Cardiac muscle cell (in vitro differentiated cells and primary cell): ENCODE measurements around the gene INSR. TPM values are rescaled to one million over a fixed set of nuclear protein-coding genes. Genes with fewer than 3 reads are reported as not detected.
A peak's percentile ranks its signal among the peaks of the same experiment; 100 is the strongest.

ENCODE experiments used
- DNase-seq, 2 donors: peaks; one replicate each; pipeline versions ENCODE4 v3.0.0 to v3.0.0-alpha.2; 2010 to 2017; ENCODE audit warnings: low read depth in 1 of 2, low spot score in 1 of 2
- H3K27ac ChIP-seq: fragments of 200-600 bp; sonication (generic); 2 replicates; pipeline ENCODE4 v1.5.1; 2016
- H3K27me3 ChIP-seq: fragments of 200-600 bp; sonication (generic); 2 replicates; pipeline ENCODE4 v1.6.0; 2016; ENCODE audit warnings: control low read depth
- H3K36me3 ChIP-seq: fragments of 200-600 bp; sonication (generic); 2 replicates; pipeline ENCODE4 v1.5.1; 2016; ENCODE audit warnings: control low read depth
- H3K4me1 ChIP-seq: fragments of 200-600 bp; sonication (generic); 2 replicates; pipeline ENCODE4 v1.8.1; 2017; ENCODE audit warnings: low read depth, mild to moderate bottlenecking, mixed run types
- H3K4me3 ChIP-seq: fragments of 200-600 bp; sonication (generic); 2 replicates; pipeline ENCODE4 v1.5.1; 2016; ENCODE audit warnings: mild to moderate bottlenecking
- H3K9me3 ChIP-seq: fragments of 200-600 bp; sonication (generic); 2 replicates; pipeline ENCODE4 v1.5.1; 2017; ENCODE audit warnings: low read depth, mild to moderate bottlenecking, control low read depth
- polyA plus RNA-seq: library from polyadenylated mRNA; unstranded; fragments of >200 nt; fragmentation: Nextera tagmentation; extraction: Ambion mirVana; gene quantifications from 2 replicates; pipeline ENCODE4 v1.2.1, GENCODE V29; 2016
- total RNA-seq: library from RNA; depleted of rRNA; stranded (reverse); fragments of >200 nt; gene quantifications from 2 replicates; pipeline ENCODE4 v1.2.3, GENCODE V29; 2016
- TF ChIP-seq, protein P1 (sequence below): IDR thresholded peaks from 2 replicates; pipeline ENCODE4 v1.5.1; 2012; ENCODE audit warnings: low read depth, mild to moderate bottlenecking, low read length

The INSR gene
- total and polyA plus RNA-seq, 2 experiments from 2014 or later: 7.0 to 34.9 TPM

DNA sequence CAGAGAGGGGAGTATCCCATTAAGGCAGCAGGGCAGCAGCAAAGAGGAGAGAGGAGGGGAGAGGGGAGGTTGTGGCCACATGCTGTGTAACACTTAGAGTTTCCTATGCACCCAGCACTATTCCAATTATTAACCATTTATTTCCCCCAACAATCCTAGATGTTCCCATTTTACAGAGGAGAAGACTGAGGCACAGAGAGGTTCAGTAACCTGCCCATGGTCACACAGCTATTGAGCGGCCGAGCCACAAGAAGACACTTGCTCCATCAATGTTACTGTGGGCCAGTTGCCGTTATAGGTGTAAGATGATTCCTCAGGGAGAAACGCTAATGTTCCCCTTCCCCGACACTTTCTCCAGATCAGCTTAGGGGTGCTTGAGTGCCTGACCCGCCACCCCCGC lies 69.2 kb downstream of the INSR start:
- TF ChIP-seq, protein P1, sequence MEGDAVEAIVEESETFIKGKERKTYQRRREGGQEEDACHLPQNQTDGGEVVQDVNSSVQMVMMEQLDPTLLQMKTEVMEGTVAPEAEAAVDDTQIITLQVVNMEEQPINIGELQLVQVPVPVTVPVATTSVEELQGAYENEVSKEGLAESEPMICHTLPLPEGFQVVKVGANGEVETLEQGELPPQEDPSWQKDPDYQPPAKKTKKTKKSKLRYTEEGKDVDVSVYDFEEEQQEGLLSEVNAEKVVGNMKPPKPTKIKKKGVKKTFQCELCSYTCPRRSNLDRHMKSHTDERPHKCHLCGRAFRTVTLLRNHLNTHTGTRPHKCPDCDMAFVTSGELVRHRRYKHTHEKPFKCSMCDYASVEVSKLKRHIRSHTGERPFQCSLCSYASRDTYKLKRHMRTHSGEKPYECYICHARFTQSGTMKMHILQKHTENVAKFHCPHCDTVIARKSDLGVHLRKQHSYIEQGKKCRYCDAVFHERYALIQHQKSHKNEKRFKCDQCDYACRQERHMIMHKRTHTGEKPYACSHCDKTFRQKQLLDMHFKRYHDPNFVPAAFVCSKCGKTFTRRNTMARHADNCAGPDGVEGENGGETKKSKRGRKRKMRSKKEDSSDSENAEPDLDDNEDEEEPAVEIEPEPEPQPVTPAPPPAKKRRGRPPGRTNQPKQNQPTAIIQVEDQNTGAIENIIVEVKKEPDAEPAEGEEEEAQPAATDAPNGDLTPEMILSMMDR: no peak
- Histone ChIP-seq H3K27ac (no peak overlapping the region), H3K4me3 (no peak overlapping the region), H3K4me1 (peaks cover 8% of the 10 kb centered on the region), H3K27me3 (no peaks in the 10 kb centered on the region), H3K36me3 (no peaks in the 10 kb centered on the region), H3K9me3 (no peaks in the 10 kb centered on the region)
- DNase-seq: no peak

DNA sequence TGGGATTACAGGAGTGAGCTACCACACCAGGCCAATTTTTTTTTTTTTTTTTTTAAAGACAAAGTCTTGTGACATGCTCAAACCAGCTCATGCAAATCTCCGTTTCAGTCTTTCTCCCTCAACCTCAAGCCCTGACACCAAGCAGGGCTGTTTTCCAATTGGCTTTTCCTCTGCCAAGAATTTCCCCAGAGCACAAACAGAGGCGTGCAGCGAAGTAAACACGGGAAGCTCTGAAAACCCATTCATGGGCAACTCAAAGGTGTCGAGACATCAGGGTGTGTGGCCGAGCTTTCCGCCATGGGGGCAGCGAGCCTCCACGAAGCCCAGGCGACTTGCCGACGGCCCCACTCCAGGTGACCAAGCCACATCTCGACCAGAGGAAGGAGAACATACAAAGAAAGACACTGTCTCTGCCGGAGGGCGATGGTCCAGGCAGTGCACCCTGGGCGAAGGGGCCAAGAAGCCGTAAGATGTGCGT lies 70.0 kb downstream of the INSR start:
- Histone ChIP-seq H3K27me3 (no peaks in the 10 kb centered on the region), H3K27ac (no peak overlapping the region), H3K9me3 (no peaks in the 10 kb centered on the region), H3K4me1 (peaks cover 8% of the 10 kb centered on the region), H3K36me3 (no peaks in the 10 kb centered on the region), H3K4me3 (no peak overlapping the region)
- DNase-seq: peak in 1 of 2 donors; percentile 80
- TF ChIP-seq, protein P1: no peak

- Histone ChIP-seq H3K4me1 (peaks cover 8% of the 10 kb centered on the region), H3K27me3 (no peaks in the 10 kb centered on the region), H3K27ac (no peak overlapping the region), H3K9me3 (no peaks in the 10 kb centered on the region), H3K36me3 (no peaks in the 10 kb centered on the region), H3K4me3 (no peak overlapping the region)
- DNase-seq: no peak
- TF ChIP-seq, protein P1: no peak
These were observed 70.8 kb downstream of the INSR start for GRCh38 chr19:7223429-7223828.

DNA sequence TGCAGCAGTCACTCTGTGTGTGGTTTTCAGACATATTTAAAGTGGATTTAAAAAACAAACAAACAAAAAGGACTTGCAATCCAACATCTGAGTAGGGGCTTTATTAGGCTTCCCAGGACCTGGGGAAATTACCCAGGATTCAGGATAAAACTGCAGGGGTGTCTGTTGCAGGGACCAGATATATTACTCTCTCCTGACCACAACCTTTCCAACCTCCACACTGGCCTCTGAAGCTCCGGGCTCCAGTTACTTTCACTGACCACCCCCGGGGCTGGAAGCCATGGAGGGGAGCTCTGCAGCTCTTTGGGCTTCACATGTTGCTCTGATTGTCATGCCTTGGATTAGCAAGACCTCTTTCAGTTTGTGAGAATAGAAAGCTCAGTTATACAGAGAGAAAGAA lies 75.2 kb downstream of the INSR start:
- no peak overlapping the region for H3K4me3 ChIP-seq
- no peaks in the 10 kb centered on the region for H3K36me3 ChIP-seq
- peaks cover 5% of the 10 kb centered on the region for H3K4me1 ChIP-seq
- no peak overlapping the region for H3K27ac ChIP-seq
- DNase-seq: no peak
- H3K9me3 ChIP-seq: no peaks in the 10 kb centered on the region
- TF ChIP-seq, protein P1: no peak
- H3K27me3 ChIP-seq: no peaks in the 10 kb centered on the region

DNA sequence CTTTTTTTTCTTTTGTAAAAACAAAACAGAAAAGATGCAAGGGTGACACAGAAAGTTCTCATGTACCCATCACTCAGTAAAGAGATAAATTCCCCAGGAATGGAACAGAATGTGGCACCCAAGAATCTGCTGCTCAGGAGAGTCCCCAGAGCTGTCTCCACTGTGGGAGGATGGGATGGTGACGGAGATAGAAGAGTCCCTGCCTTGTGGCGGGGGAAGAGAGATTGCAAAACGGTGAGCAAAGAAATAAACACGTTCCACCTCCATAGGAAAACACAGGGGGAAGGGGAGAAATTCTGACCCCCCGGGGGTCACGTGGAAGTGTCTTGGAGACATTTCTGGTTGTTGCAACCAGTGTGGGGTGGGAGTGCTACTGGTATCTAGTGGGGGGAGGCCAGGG lies 76.4 kb downstream of the INSR start:
- H3K36me3 ChIP-seq: no peaks in the 10 kb centered on the region
- TF ChIP-seq, protein P1: no peak
- H3K27me3 ChIP-seq: no peaks in the 10 kb centered on the region
- H3K27ac ChIP-seq: no peak overlapping the region
- no peak overlapping the region for H3K4me3 ChIP-seq
- no peak for DNase-seq
- H3K4me1 ChIP-seq: no peaks in the 10 kb centered on the region
- H3K9me3 ChIP-seq: no peaks in the 10 kb centered on the region
